ENCODE measurements around the gene NEURL1. TPM values are rescaled to one million over a fixed set of nuclear protein-coding genes. Genes with fewer than 3 reads are reported as not detected.

Gene NEURL1
- polyA plus RNA-seq, 3 donors, result 3.0 to 17.2 (median 3.3) TPM

DNA sequence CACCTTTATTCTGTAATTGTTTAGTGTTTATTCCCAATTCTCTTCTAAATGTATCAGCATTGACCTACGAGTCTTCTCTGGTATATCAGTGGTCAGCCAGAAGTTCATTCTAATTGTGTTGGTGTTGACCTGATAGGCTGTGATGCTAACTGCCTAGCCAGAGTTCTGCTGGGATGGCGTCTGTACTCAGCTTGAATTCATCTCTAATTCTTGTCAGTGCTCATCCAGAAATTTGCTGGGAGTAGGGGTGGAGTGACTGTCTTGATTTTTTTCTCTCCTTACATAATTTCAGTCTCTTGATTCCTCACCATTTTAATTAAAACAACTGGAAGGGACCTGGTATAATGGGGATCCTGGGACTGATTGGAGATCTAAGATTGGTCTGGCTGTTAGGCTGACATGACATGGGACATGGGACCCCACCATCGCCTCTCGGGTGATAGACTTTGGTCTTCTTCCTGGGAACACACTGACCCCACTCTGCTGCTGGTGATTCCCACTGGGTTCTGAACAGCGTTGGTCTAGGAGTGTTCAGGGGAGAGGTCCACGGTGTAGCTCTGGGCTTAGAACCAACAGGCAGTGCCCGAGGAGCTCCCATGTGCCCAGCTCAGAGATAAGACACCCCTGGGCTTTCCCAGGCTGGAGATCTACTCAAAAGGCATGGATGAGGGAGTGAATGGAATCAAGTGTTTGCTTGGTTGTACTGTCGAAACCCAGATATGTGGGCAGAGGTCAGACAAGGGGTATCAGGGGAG is 3.8 kb downstream of the NEURL1 start:
- peaks cover 6 to 15% of the 10 kb centered on the region in 2 donors for H3K4me1 ChIP-seq (ENCODE audit: control insufficient read depth in 1 of 2, insufficient read depth in 2 of 2, low read length in 2 of 2)
- H3K9me3 ChIP-seq (replicated peaks in 1 of 2; ENCODE audit: control insufficient read depth in 1 of 2, insufficient read depth in 1 of 2, low read length in 2 of 2), result peaks cover 0 to 14% of the 10 kb centered on the region in 2 donors
- H3K4me2 ChIP-seq (replicated peaks; ENCODE audit: extremely low read depth, low read length, poor library complexity, severe bottlenecking), result no peak overlapping the region
- WGBS (ENCODE audit: insufficient coverage), result 92% methylated on average over 7 of the region's 8 CpGs
- H3K36me3 ChIP-seq (replicated peaks in 1 of 2; ENCODE audit: control insufficient read depth in 1 of 2, insufficient read depth in 2 of 2, low read length in 2 of 2), result no peaks in the 10 kb centered on the region
- Mint-ChIP-seq H3K4me1 (peaks cover 10% of the 10 kb centered on the region), H3K4me3 (peak overlapping the region in 1 of 2 donors; percentile 23), H3K36me3 (peaks cover 3 to 4% of the 10 kb centered on the region in 2 donors), H3K27ac (no peak overlapping the region), H3K27me3 (ENCODE audit: low read depth in 3 of 3) (peaks cover 57 to 64% (median 64%) of the 10 kb centered on the region in 3 donors), H3K9me3 (peaks cover 0 to 7% (median 4%) of the 10 kb centered on the region in 7 donors)
- DNase-seq, result no peak
- no peak overlapping the region for H2AFZ ChIP-seq (ENCODE audit: insufficient read depth, low read depth, low read length, poor library complexity, severe bottlenecking)
- H3K27ac ChIP-seq (ENCODE audit: low read depth in 1 of 2, low read length in 2 of 2), result no peak overlapping the region
- no peak overlapping the region for H3K9ac ChIP-seq (ENCODE audit: insufficient read depth, low read length, poor library complexity, severe bottlenecking)
- H3K79me2 ChIP-seq (ENCODE audit: insufficient read depth, low read length), result no peaks in the 10 kb centered on the region
- no peak overlapping the region for H3K4me3 ChIP-seq (replicated peaks in 1 of 3; ENCODE audit: low read depth in 2 of 3, low read length in 3 of 3)
- TF ChIP-seq, protein P1, sequence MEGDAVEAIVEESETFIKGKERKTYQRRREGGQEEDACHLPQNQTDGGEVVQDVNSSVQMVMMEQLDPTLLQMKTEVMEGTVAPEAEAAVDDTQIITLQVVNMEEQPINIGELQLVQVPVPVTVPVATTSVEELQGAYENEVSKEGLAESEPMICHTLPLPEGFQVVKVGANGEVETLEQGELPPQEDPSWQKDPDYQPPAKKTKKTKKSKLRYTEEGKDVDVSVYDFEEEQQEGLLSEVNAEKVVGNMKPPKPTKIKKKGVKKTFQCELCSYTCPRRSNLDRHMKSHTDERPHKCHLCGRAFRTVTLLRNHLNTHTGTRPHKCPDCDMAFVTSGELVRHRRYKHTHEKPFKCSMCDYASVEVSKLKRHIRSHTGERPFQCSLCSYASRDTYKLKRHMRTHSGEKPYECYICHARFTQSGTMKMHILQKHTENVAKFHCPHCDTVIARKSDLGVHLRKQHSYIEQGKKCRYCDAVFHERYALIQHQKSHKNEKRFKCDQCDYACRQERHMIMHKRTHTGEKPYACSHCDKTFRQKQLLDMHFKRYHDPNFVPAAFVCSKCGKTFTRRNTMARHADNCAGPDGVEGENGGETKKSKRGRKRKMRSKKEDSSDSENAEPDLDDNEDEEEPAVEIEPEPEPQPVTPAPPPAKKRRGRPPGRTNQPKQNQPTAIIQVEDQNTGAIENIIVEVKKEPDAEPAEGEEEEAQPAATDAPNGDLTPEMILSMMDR (IDR thresholded peaks at IDR 0.05), result no peak
- intact Hi-C loops (cut with micrococcal nuclease), result no loop called here
- H3K27me3 ChIP-seq (ENCODE audit: control insufficient read depth in 2 of 2, insufficient read depth in 2 of 2, low read length in 2 of 2), result peaks cover 35 to 49% of the 10 kb centered on the region in 2 donors
- H4K20me1 ChIP-seq (ENCODE audit: insufficient read depth, low read length), result no peaks in the 10 kb centered on the region

DNA sequence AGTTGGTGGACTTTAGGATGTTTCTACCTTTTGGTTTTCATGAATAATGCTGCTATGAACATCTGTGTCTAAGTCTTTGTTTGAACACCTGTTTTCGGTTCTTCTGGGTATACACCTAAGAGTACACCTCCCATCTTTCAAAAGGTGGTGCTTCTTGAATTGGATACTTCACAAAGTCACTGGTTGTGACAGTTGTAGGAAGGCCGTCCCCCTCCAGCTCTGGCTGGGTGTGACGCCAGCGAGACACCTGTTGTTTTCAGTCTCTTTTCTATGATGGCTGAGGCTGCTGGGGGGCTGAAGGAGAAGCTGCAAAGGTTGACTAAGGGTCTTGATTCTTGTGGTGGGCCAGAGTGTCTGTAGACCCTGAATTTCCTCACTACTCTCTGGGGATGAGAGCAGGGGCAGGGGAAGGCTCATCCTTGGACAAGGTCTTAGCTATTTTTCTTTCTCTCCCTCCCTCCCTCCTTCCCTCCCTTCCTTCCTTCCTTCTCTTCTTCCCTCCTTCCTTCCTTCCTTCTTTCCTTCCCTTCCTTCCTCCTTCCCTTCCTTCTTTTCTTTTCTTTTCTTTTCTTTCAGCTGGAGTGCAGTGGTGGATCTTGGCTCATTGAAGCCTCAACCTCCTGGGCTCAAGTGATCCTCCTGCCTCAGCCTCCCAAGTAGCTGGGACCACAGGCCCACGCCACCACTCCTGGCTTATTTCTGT is 5.6 kb downstream of the NEURL1 start:
- no peaks in the 10 kb centered on the region for H3K36me3 ChIP-seq (replicated peaks in 1 of 2; ENCODE audit: control insufficient read depth in 1 of 2, insufficient read depth in 2 of 2, low read length in 2 of 2)
- no peak overlapping the region for H3K27ac Mint-ChIP-seq
- no peak for DNase-seq

More for the DNA sequence above, 5.6 kb downstream of the NEURL1 start:
- no peak overlapping the region for H3K4me3 Mint-ChIP-seq
- Histone ChIP-seq H3K9me3 (replicated peaks in 1 of 2; ENCODE audit: control insufficient read depth in 1 of 2, insufficient read depth in 1 of 2, low read length in 2 of 2) (peaks cover 0 to 14% of the 10 kb centered on the region in 2 donors), H3K79me2 (ENCODE audit: insufficient read depth, low read length) (no peaks in the 10 kb centered on the region), H4K20me1 (ENCODE audit: insufficient read depth, low read length) (no peaks in the 10 kb centered on the region), H2AFZ (ENCODE audit: insufficient read depth, low read depth, low read length, poor library complexity, severe bottlenecking) (no peak overlapping the region), H3K4me2 (replicated peaks; ENCODE audit: extremely low read depth, low read length, poor library complexity, severe bottlenecking) (no peak overlapping the region), H3K4me1 (ENCODE audit: control insufficient read depth in 1 of 2, insufficient read depth in 2 of 2, low read length in 2 of 2) (peaks cover 3 to 12% of the 10 kb centered on the region in 2 donors), H3K27ac (ENCODE audit: low read depth in 1 of 2, low read length in 2 of 2) (no peak overlapping the region), H3K27me3 (ENCODE audit: control insufficient read depth in 2 of 2, insufficient read depth in 2 of 2, low read length in 2 of 2) (peaks cover 22 to 37% of the 10 kb centered on the region in 2 donors), H3K4me3 (replicated peaks in 1 of 3; ENCODE audit: low read depth in 2 of 3, low read length in 3 of 3) (no peak overlapping the region), H3K9ac (ENCODE audit: insufficient read depth, low read length, poor library complexity, severe bottlenecking) (no peak overlapping the region)
- intact Hi-C loops (cut with micrococcal nuclease), result no loop called here
- H3K4me1 Mint-ChIP-seq, result peaks cover 8% of the 10 kb centered on the region
- peaks cover 44 to 57% (median 52%) of the 10 kb centered on the region in 3 donors for H3K27me3 Mint-ChIP-seq (ENCODE audit: low read depth in 3 of 3)
- peaks cover 0 to 6% (median 0%) of the 10 kb centered on the region in 7 donors for H3K9me3 Mint-ChIP-seq
- TF ChIP-seq, protein P1 (IDR thresholded peaks at IDR 0.05), result no peak
- WGBS (ENCODE audit: insufficient coverage), result 100% methylated on average over 2 of the region's 5 CpGs
- peaks cover 0 to 3% of the 10 kb centered on the region in 2 donors for H3K36me3 Mint-ChIP-seq
